Measurements from ENCODE around the gene SMC5.

GRCh38 chr9:70256123-70256551 lies 2.6 kb upstream of the SMC5 start:
- no peak for TF ChIP-seq ZBTB25 (CRISPR knock-in tag; IDR thresholded peaks at IDR 0.05)
- no peak for TF ChIP-seq CTCF (CRISPR knock-in tag; IDR thresholded peaks at IDR 0.05)
- no peak for TF ChIP-seq SRY (CRISPR knock-in tag; IDR thresholded peaks at IDR 0.05)
- no peak for TF ChIP-seq ZNF10 (CRISPR knock-in tag; IDR thresholded peaks at IDR 0.05; ENCODE audit: borderline replicate concordance, low read depth)

Data from HepG2 (cell line).